Upper lobe of left lung (tissue), 4 donors: Measurements from ENCODE around the gene AP4M1.

ENCODE experiments used
- CTCF ChIP-seq, 6 experiments: fragments of 450-650 bp in 4 of 6; fragments of 200-600 bp in 2 of 6; sonication (generic) in 2 of 6; IDR thresholded peaks; one replicate each; pipeline ENCODE4 v1.5.1; 2016 to 2019; ENCODE audit warnings: antibody characterized with exemption in 6 of 6
- EP300 ChIP-seq, 4 donors: sonication (generic); formaldehyde crosslinking; IDR thresholded peaks; one replicate each; pipeline ENCODE4 v1.5.1; 2017; ENCODE audit warnings: antibody characterized with exemption in 4 of 4, control low read depth in 2 of 4
- POLR2A ChIP-seq, 4 donors: fragments of 450-650 bp; IDR thresholded peaks; one replicate each; pipeline ENCODE4 v1.5.1; 2016 to 2017; ENCODE audit warnings: antibody characterized with exemption in 4 of 4, mild to moderate bottlenecking in 2 of 4
- POLR2AphosphoS5 ChIP-seq, 2 donors: sonication (generic); formaldehyde crosslinking; IDR thresholded peaks; one replicate each; pipeline ENCODE4 v1.5.1; 2017; ENCODE audit warnings: antibody characterized with exemption in 2 of 2

GRCh38 chr7:100119072-100119969 lies 17.9 kb downstream of the AP4M1 start, which contains the start of the genes CNPY4 and TAF6:
- no peak for TF ChIP-seq CTCF (IDR thresholded peaks at IDR 0.05)
- peak in 2 of 4 donors; percentile 39 to 80 for TF ChIP-seq POLR2A (IDR thresholded peaks at IDR 0.05)
- TF ChIP-seq POLR2AphosphoS5 (IDR thresholded peaks at IDR 0.05) = peak; percentile 21 to 62
- TF ChIP-seq EP300 (IDR thresholded peaks at IDR 0.05) = no peak
